Natural killer cell (primary cell): ENCODE results near the gene PRM3. TPM values are rescaled to one million over a fixed set of nuclear protein-coding genes. Genes with fewer than 3 reads are reported as not detected.

Experiments used
- ATAC-seq, 3 donors: fragments of 150-1000 bp in 2 of 3; fragments of 200-7000 bp in 1 of 3; cut with Tn5 transposase; 1 replicate in 1 of 3; 2 replicates in 2 of 3; pipeline ENCODE4 v1.10.0; 2021; ENCODE audit warnings: mild to moderate bottlenecking in 2 of 3, moderate library complexity in 2 of 3
- DNase-seq, 2 donors: peaks; one replicate each; pipeline versions ENCODE4 v3.0.0 to v3.0.0-alpha.2; 2013 to 2021; ENCODE audit warnings: mixed read lengths in 1 of 2
- H3K27ac ChIP-seq: one replicate; pipeline ENCODE4 v1.5.1; 2013; ENCODE audit warnings: mild to moderate bottlenecking, low read length
- H3K27me3 ChIP-seq: one replicate; pipeline ENCODE4 v1.6.1; 2013; ENCODE audit warnings: low read length; ENCODE audit not compliant: control insufficient read depth, insufficient read depth
- H3K36me3 ChIP-seq: one replicate; pipeline ENCODE4 v1.6.1; 2013; ENCODE audit warnings: low read length; ENCODE audit not compliant: control insufficient read depth, insufficient read depth
- H3K4me1 ChIP-seq: one replicate; pipeline ENCODE4 v1.6.1; 2013; ENCODE audit warnings: low read length; ENCODE audit not compliant: control insufficient read depth, insufficient read depth
- H3K4me3 ChIP-seq: one replicate; pipeline ENCODE4 v1.5.1; 2013; ENCODE audit warnings: low read length
- H3K9me3 ChIP-seq: one replicate; pipeline ENCODE4 v1.6.1; 2013; ENCODE audit warnings: low read length; ENCODE audit not compliant: control insufficient read depth, insufficient read depth
- H3K27ac Mint-ChIP-seq, 2 donors: one replicate each; pipeline ENCODE4 v1.8.0; 2022; ENCODE audit warnings: mild to moderate bottlenecking in 2 of 2, mixed read lengths in 2 of 2, moderate library complexity in 1 of 2
- H3K27me3 Mint-ChIP-seq, 2 donors: one replicate each; pipeline ENCODE4 v1.8.0; 2022; ENCODE audit warnings: low read depth in 2 of 2, mixed read lengths in 2 of 2
- H3K36me3 Mint-ChIP-seq: one replicate; pipeline ENCODE4 v1.8.0; 2022; ENCODE audit warnings: mixed read lengths
- H3K4me1 Mint-ChIP-seq, 2 donors: one replicate each; pipeline ENCODE4 v1.8.0; 2022; ENCODE audit warnings: mixed read lengths in 2 of 2
- H3K4me3 Mint-ChIP-seq: one replicate; pipeline ENCODE4 v1.8.0; 2022; ENCODE audit warnings: mild to moderate bottlenecking, moderate library complexity, mixed read lengths
- H3K9me3 Mint-ChIP-seq, 2 donors: one replicate each; pipeline ENCODE4 v1.8.0; 2022; ENCODE audit warnings: mixed read lengths in 2 of 2
- CTCF ChIP-seq: fragments of 200-600 bp; IDR thresholded peaks from one replicate; pipeline ENCODE4 v1.8.0; 2022; ENCODE audit warnings: antibody characterized with exemption
- WGBS: methylation state at CpG from one replicate; pipeline ENCODE4 v1.1.7; 2013; ENCODE audit warnings: missing lambda C conversion rate; ENCODE audit not compliant: insufficient coverage; 5-methylcytosine and 5-hydroxymethylcytosine counted together
- intact Hi-C: fragments of 100-400 bp; cut with micrococcal nuclease; formaldehyde crosslinking; loops from one replicate; pipeline ENCODE4 v1.14.2; 2022
- total RNA-seq, 4 donors: library from RNA; stranded (reverse); fragments of 120-200 nt in 1 of 4; gene quantifications; one replicate each; pipeline versions ENCODE4 v1.2.3 to v1.2.4, GENCODE V29; 2013 to 2022

Gene PRM3
- total RNA-seq, 3 donors from 2014 or later (not counting 1 experiment from before 2014, with no cell fraction given) = not detected

- DNase-seq = no peak
- no peak overlapping the region for H3K27ac Mint-ChIP-seq
- intact Hi-C loops = no loop called here
- no peaks in the 10 kb centered on the region for H3K9me3 ChIP-seq
- no peak overlapping the region for H3K27ac ChIP-seq
- TF ChIP-seq CTCF = no peak
- no peaks in the 10 kb centered on the region for H3K36me3 Mint-ChIP-seq
- ATAC-seq = no peak
- WGBS = 90% methylated on average over 21 of the region's 21 CpGs
- no peak overlapping the region for H3K4me3 ChIP-seq
- H3K4me3 Mint-ChIP-seq = no peak overlapping the region
- H3K4me1 ChIP-seq = peaks cover 52% of the 10 kb centered on the region
- no peaks in the 10 kb centered on the region for H3K36me3 ChIP-seq
- no peaks in the 10 kb centered on the region for H3K9me3 Mint-ChIP-seq
- H3K4me1 Mint-ChIP-seq = peaks cover 11 to 19% of the 10 kb centered on the region in 2 donors
- peaks cover 24 to 29% of the 10 kb centered on the region in 2 donors for H3K27me3 Mint-ChIP-seq
- no peaks in the 10 kb centered on the region for H3K27me3 ChIP-seq
These were observed 34.4 kb upstream of the PRM3 start for GRCh38 chr16:11307639-11308492.

GRCh38 chr16:11306997-11307638 is 33.7 kb upstream of the PRM3 start:
- Mint-ChIP-seq H3K27me3 (peaks cover 26 to 33% of the 10 kb centered on the region in 2 donors), H3K9me3 (no peaks in the 10 kb centered on the region), H3K4me1 (peaks cover 11 to 15% of the 10 kb centered on the region in 2 donors), H3K4me3 (no peak overlapping the region), H3K27ac (no peak overlapping the region), H3K36me3 (no peaks in the 10 kb centered on the region)
- DNase-seq (no peak), ATAC-seq (no peak)
- Histone ChIP-seq H3K4me3 (no peak overlapping the region), H3K27ac (no peak overlapping the region), H3K9me3 (no peaks in the 10 kb centered on the region), H3K36me3 (no peaks in the 10 kb centered on the region), H3K4me1 (peaks cover 45% of the 10 kb centered on the region), H3K27me3 (no peaks in the 10 kb centered on the region)
- TF ChIP-seq CTCF = no peak
- WGBS = 84% methylated on average over 7 of the region's 7 CpGs
- intact Hi-C loops = no loop called here

- H3K36me3 Mint-ChIP-seq = no peaks in the 10 kb centered on the region
- intact Hi-C loops = no loop called here
- H3K9me3 Mint-ChIP-seq = no peaks in the 10 kb centered on the region
- ATAC-seq = no peak
- Histone ChIP-seq H3K4me1 (peaks cover 38% of the 10 kb centered on the region), H3K27ac (no peak overlapping the region), H3K27me3 (no peaks in the 10 kb centered on the region), H3K36me3 (no peaks in the 10 kb centered on the region), H3K4me3 (no peak overlapping the region), H3K9me3 (no peaks in the 10 kb centered on the region)
- TF ChIP-seq CTCF = no peak
- H3K27ac Mint-ChIP-seq = no peak overlapping the region
- peaks cover 31 to 40% of the 10 kb centered on the region in 2 donors for H3K27me3 Mint-ChIP-seq
- peaks cover 6 to 7% of the 10 kb centered on the region in 2 donors for H3K4me1 Mint-ChIP-seq
- no peak for DNase-seq
- no peak overlapping the region for H3K4me3 Mint-ChIP-seq
- 94% methylated on average over 4 of the region's 8 CpGs for WGBS
These were observed 33.0 kb upstream of the PRM3 start for GRCh38 chr16:11306381-11306780.
